Lower leg skin (tissue), 4 donors: ENCODE results near the gene CCRL2. TPM values are rescaled to one million over a fixed set of nuclear protein-coding genes. Genes with fewer than 3 reads are reported as not detected.
A peak's percentile ranks its signal among the peaks of the same experiment; 100 is the strongest.
"Not testable (repeated sequence)": the region's sequence is repeated elsewhere in the genome, so short reads cannot be mapped to it uniquely, and the experiment has no call there.

Experiments used
- DNase-seq, 2 donors: peaks; one replicate each; pipeline ENCODE4 v3.0.0-alpha.2; 2019; ENCODE audit warnings: low spot score in 2 of 2
- H3K4me3 ChIP-seq: fragments of 200-600 bp; sonication (generic); 2 replicates; pipeline ENCODE4 v1.5.1; 2017; ENCODE audit warnings: mild to moderate bottlenecking, low read depth; ENCODE audit not compliant: poor library complexity, severe bottlenecking
- POLR2A ChIP-seq, 2 donors: fragments of 450-650 bp; IDR thresholded peaks; one replicate each; pipeline ENCODE4 v1.6.1; 2016 to 2017; ENCODE audit warnings: antibody characterized with exemption in 2 of 2, mild to moderate bottlenecking in 1 of 2, moderate library complexity in 1 of 2
- WGBS, 2 donors: methylation state at CpG; one replicate each; pipeline ENCODE4 v1.1.5; 2018; 5-methylcytosine and 5-hydroxymethylcytosine counted together
- intact Hi-C: fragments of 100-400 bp; cut with DNase I; formaldehyde crosslinking; loops from one replicate; pipeline ENCODE4 v1.15.0; 2023; ENCODE audit warnings: low total_unique reads
- total RNA-seq, 4 donors: library from RNA; depleted of rRNA; stranded (reverse); fragments of >200 nt; gene quantifications; one replicate each; pipeline ENCODE4 v1.1.0, GENCODE V29; 2016
- TF ChIP-seq, protein P1 (sequence below), 3 donors: fragments of 450-650 bp; IDR thresholded peaks; one replicate each; pipeline ENCODE4 v1.5.1; 2016; ENCODE audit warnings: antibody characterized with exemption in 3 of 3, mild to moderate bottlenecking in 3 of 3, moderate library complexity in 2 of 3

The CCRL2 gene
- total RNA-seq, 4 donors from 2014 or later = 0.32 to 1.2 (median 0.78) TPM

DNA sequence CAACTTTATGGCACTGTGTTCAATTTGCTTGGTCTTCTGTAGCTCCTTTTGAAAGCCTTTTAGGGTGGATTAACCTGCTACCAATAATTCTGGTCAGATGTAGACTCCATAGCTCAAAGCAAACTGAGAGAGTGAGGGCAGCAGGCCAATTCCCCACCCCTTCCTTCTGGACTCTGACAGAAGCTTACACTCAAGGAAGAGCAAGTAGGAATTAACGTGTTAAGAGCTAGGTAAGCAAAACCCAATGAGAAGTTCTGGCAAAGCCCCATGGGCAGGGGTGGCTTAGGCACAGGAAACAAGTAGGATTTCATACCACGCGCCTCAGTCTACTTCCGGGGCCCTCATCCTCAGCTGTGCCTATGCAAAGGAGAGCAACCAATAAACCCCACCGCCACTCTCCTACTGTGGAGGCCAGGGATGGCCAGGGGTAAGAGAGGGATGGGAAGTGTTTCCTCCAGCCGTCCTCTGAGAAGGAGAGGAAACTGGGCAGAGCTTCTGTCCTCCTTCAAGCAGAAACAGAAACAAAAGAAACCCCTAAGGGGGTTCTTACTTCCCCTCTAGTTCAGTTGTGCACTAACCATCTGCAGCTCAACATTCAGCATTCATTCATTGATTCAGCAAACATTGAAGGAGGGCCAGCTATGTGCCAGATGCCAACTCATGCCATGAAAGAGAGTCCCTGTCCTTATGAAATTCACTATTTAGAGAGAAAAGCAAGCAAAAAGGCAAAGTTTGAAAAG is 23.7 kb upstream of the CCRL2 start:
- no peak overlapping the region for H3K4me3 ChIP-seq
- TF ChIP-seq, protein P1, sequence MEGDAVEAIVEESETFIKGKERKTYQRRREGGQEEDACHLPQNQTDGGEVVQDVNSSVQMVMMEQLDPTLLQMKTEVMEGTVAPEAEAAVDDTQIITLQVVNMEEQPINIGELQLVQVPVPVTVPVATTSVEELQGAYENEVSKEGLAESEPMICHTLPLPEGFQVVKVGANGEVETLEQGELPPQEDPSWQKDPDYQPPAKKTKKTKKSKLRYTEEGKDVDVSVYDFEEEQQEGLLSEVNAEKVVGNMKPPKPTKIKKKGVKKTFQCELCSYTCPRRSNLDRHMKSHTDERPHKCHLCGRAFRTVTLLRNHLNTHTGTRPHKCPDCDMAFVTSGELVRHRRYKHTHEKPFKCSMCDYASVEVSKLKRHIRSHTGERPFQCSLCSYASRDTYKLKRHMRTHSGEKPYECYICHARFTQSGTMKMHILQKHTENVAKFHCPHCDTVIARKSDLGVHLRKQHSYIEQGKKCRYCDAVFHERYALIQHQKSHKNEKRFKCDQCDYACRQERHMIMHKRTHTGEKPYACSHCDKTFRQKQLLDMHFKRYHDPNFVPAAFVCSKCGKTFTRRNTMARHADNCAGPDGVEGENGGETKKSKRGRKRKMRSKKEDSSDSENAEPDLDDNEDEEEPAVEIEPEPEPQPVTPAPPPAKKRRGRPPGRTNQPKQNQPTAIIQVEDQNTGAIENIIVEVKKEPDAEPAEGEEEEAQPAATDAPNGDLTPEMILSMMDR (IDR thresholded peaks at IDR 0.05) = no peak
- TF ChIP-seq POLR2A (IDR thresholded peaks at IDR 0.05) = no peak
- WGBS, 2 donors = 57 to 58% methylated on average over 6 of the region's 6 CpGs
- intact Hi-C loops = no loop called here
- DNase-seq = no peak

DNA sequence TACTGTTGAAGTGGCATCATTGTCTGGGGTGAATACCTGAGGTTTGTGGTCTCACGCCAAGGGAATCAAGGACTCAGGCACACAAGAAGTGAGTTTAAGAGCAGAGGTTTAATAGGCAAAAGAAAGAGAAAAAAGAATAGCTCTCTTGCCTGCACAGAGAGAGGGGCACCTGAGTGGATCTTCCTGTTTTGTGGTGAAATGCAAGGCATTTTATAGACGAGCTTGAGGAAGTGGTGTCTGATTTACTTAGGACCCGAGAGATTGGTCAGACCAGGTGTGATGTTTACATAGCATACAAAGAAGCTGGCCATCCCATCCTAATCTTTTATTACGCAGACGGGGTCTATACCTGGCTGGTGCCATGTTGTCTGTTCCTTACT is 23.1 kb upstream of the CCRL2 start:
- 61 to 69% methylated on average over 5 of the region's 5 CpGs for WGBS, 2 donors
- H3K4me3 ChIP-seq = no peak overlapping the region
- TF ChIP-seq, protein P1 (IDR thresholded peaks at IDR 0.05) = no peak
- no peak for TF ChIP-seq POLR2A (IDR thresholded peaks at IDR 0.05)
- no peak for DNase-seq
- intact Hi-C loops = no loop called here

DNA sequence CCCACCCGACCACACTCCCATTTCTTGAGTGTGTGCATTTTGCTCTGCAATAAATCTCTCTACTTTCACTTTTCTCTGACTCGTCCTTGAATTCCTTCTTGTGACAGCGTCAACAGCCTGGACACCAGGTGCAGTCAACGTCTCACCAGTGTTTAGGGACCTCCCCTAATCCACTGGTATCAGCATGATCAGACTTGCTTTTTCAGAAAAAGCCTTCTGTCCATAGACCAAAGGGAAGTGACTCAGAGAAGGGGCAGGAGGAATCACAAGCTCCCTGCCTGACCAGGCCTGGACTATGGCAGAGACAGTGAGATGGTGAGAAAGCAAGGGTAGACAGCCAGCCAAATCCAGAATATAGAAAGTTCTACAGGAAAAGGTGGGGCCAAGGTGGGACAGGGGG is 20.9 kb upstream of the CCRL2 start:
- 43 to 46% methylated on average over 4 of the region's 4 CpGs for WGBS, 2 donors
- no peak overlapping the region for H3K4me3 ChIP-seq
- no peak for DNase-seq
- intact Hi-C loops = no loop called here
- TF ChIP-seq POLR2A (IDR thresholded peaks at IDR 0.05) = no peak
- TF ChIP-seq, protein P1 (IDR thresholded peaks at IDR 0.05) = no peak

DNA sequence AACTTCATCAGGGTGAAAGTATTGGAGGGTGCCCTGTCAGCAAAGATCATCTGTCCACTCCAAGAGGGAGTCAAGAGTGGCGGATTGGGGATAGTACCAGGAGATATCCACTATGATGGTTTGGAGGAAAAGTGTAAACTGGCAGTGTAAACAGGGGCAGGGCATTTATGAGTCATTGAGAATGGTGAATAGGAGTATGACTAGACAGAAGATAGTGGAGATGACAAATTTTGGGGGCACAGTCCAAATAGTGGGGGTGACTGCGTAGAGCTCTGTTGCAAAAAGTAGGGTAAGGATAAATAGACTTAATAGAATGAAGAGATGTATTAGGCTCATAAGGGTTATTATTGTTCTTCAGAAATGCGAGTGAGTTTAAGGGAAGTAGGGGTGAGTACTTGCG is 18.2 kb upstream of the CCRL2 start:
- WGBS, 2 donors = 90 to 91% methylated on average over 4 of the region's 4 CpGs
- intact Hi-C loops, H3K4me3 ChIP-seq, DNase-seq: not testable (repeated sequence)

DNA sequence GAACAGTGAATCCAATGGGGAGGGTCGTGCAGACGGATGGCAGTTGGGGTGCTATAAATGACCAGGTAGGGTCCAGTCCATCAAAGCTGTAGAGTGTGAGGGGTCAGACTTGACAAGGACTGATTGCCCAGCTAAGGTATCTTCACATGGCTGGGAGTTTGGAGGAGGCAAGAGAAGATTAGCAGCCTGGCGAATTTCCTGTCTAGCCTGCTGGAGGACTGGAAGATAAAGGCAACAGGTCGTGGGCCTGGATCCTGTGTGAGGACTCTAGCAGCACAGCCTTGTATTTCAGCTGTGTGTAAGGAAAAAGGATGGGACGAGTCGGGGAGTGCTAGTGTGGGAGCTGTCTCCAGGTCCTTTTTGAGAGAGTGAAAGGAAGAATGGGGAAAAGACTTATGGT is 17.8 kb upstream of the CCRL2 start:
- H3K4me3 ChIP-seq = no peak overlapping the region
- 78 to 85% methylated on average over 6 of the region's 6 CpGs for WGBS, 2 donors
- intact Hi-C loops = no loop called here
- TF ChIP-seq POLR2A (IDR thresholded peaks at IDR 0.05) = no peak
- TF ChIP-seq, protein P1 (IDR thresholded peaks at IDR 0.05) = no peak
- no peak for DNase-seq

DNA sequence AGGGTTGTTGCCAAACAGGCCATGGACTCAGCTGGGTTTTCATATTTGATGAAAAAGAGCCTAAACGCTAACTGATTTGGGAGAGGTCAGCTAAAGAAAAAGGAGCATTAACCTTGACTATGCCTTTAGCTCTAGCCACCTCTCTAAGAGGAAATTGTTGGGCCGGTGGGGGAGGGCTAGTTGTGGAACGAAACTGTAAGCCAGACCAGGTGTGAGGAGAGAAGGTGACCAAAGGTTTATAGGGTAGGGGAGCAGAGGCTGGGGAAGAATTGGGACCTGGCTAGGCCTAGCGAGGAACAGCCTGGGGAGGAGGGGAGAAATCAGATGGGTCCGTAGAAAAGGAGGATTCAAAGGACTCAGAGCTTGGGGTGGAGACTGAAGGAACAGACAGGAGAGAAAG is 15.5 kb upstream of the CCRL2 start:
- WGBS, 2 donors = 89 to 92% methylated on average over 5 of the region's 5 CpGs
- peak in 1 of 2 donors; percentile 54 for DNase-seq
- H3K4me3 ChIP-seq, intact Hi-C loops: not testable (repeated sequence)

DNA sequence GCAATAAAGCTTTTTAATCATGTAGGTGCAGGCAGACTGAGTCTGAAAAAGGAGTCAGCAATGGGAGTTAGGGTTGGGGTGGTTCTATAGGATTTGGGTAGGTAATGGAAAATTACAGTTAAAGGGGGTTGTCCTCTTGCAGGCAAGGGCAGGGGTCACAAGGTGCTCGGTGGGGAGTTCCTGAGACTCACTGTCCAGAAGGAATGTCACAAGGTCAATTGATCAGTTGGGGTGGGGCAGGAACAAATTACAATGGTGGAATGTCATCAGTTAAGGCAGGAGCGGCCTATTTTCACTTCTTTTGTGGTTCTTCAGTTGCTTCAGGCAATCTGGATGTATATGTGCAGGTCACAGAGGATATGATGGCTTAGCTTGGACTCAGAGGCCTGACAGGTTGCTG is 14.0 kb upstream of the CCRL2 start:
- WGBS, 2 donors = 73 to 75% methylated on average over 2 of the region's 2 CpGs
- H3K4me3 ChIP-seq = no peak overlapping the region
- intact Hi-C loops = no loop called here
- peak in 1 of 2 donors; percentile 52 for DNase-seq
- TF ChIP-seq, protein P1 (IDR thresholded peaks at IDR 0.05) = no peak
- no peak for TF ChIP-seq POLR2A (IDR thresholded peaks at IDR 0.05)
